ENCODE data around the gene RNF41.
"Not testable (repeated sequence)": the region's sequence is repeated elsewhere in the genome, so short reads cannot be mapped to it uniquely, and the experiment has no call there.

RNF41 gene

GRCh38 chr12:56163533-56164344, 58.0 kb downstream of the RNF41 start:
- DNase-seq = no peak

- no peak for DNase-seq
Observed at GRCh38 chr12:56162468-56163290, 59.0 kb downstream of the RNF41 start.

DNA sequence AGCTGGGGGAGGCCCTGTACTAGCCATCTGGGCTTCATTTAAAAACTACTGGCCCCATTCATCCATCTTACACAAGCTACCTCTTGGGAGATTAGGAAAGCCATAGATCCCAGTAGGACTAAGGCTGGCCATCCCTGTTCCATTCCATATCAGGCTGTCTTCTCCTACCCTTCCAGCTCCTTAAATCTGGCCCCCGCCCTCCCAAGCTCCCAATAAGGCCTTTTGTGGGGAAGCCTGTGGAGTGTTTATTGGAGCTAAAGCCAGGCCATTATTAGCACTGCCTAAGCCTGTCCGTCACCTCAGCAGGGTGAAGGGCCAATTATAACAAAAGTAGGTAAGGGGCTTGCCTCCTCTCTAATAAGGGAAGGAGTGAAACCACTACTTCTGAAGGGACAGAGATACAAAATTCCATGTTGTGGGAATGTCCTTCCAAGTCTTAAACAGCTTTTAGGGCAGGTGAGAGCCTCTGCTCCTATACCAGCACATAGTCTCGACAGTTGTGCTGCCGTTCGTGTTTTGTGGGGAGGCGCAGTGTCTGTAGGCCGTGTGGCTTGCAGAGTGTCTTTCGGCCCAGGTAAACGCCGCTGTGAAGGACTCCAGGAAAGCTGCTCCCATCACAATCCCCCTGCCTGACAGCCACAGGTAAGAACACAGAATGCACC, 59.9 kb downstream of the RNF41 start:
- no peak for DNase-seq

- no peak for DNase-seq
Observed at GRCh38 chr12:56160894-56161689, 60.6 kb downstream of the RNF41 start.

- peak; percentile 33 to 43 for DNase-seq
Observed at GRCh38 chr12:56160193-56160763, 61.4 kb downstream of the RNF41 start.

DNA sequence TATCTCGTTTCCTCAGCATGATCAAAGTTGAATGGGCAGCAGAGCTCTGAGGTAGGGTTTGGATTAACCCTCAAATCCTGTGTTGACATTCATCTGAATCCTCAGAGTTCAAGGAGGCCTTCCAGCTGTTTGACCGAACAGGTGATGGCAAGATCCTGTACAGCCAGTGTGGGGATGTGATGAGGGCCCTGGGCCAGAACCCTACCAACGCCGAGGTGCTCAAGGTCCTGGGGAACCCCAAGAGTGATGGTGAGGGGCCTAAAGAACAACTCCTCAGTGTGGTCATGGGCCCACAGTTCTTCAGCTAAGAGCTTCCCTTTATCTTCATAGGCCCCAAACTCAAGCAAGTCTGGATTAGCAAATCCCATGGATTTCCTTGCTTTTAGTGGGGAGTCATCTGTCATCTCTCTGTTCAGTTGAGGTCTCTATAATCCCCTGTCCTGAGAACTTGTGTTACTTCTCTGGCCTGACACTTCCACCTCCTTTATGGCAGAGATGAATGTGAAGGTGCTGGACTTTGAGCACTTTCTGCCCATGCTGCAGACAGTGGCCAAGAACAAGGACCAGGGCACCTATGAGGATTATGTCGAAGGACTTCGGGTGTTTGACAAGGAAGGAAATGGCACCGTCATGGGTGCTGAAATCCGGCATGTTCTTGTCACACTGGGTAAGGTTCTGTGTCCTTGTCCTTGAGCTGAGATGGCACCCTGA, 62.1 kb downstream of the RNF41 start:
- no peak for DNase-seq

DNA sequence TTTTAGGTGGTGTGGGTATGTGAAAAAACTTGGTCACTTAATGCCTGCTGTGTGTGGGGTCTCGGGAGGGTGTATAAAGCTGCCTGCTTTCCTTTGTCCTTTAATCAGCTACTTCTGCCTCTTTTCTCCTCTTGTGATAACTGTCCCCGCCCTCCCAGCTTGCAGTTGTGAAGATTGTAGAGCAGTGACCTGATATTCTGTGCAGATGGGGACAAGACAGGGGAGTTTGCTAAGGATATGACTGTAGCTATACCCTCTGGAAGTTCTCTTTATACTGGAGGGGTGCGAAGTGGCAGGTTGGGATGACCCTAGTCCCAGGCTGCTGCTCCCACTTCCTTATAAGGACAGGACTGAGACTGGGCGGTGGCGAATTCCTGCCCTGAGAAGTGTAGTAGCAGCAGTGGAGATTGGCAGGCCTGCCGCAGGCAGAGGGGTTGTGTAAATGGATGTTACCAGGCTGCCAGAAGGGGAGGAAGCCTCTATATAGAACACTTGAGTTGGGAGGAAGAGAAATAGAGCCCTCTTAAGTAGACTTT, 62.7 kb downstream of the RNF41 start:
- DNase-seq = no peak

DNA sequence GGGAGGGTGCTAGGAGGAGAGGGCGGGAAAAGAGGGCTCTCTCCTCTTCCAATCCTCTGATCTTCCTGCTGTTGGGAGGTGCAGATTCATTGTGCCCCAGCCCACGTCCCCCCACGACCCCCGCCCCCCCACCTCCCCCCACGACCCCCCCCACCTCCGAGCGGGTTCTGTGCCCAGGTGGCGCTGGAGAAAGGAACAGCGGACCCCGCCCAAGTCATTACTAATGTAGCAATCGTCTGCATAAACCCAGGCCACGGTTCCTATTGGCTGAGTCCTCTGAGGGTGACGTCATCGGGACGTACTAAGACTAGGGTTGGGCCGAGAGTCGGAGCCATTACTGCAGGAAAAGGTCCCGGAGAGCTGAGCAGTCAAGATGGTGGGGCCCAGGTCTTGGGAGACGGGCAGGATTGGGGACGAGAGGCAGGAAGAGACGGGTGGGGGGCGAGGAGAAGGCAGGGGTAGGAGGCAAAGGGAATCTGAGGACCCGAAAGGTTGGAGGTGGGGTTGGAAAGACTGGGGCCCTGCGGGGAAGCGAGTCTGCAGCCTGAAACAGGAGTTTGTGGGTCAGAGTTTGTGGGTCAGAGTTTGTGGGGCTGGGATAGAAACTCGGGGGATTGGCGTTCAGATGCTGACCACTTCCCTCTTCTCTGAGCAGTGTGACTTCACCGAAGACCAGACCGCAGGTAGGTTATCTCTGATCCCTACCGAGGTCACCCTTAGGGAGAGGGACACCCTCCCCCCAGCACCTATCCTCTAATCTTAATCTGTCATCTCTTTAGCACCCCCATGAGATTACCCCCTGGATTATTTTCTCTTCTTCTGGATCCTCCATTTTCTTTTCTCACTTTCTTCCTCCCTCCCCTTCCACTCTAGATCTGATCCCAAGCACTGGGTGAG, 63.4 kb downstream of the RNF41 start, which contains the start of gene MYL6:
MYL6 (plus strand) TSS at position 331 of the 897 bp plus-strand sequence; CDS start at position 374, 43 bp downstream.
- peak; percentile 85 to 87 for DNase-seq

GRCh38 chr12:56157201-56158028, 64.3 kb downstream of the RNF41 start:
- DNase-seq = peak; percentile 43 to 45

DNA sequence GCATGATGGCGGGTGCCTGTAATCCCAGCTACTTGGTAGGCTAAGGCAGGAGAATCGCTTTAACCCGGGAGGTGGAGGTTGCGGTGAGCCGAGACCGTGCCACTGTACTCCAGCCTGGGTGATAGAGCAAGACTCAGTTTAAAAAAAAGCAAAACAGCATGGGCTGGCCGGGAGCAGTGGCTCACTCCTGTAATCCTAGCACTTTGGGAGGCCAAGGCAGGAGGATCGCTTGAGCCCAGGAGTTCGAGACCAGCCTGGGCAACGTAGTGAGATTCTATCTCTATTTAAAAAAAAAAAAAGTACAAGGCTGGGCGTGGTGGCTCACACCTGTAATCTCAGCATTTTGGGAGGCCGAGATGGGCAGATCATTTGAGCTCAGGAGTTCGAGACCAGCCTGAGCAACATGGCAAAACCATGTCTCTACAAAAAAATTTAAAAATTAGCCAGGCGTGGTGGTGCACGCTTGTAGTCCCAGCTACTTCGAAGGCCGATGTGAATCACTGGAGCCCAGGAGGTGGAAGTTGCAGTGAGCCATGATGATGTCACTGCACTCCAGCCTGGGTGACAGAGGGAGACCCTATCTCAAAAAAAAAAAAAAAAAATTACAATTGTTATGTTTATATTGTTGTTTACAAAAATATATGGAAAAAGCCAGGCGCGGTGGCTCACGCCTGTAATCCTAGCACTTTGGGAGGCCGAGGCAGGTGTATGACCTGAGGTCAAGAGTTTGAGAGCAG, 65.1 kb downstream of the RNF41 start:
- not testable (repeated sequence) for DNase-seq

DNA sequence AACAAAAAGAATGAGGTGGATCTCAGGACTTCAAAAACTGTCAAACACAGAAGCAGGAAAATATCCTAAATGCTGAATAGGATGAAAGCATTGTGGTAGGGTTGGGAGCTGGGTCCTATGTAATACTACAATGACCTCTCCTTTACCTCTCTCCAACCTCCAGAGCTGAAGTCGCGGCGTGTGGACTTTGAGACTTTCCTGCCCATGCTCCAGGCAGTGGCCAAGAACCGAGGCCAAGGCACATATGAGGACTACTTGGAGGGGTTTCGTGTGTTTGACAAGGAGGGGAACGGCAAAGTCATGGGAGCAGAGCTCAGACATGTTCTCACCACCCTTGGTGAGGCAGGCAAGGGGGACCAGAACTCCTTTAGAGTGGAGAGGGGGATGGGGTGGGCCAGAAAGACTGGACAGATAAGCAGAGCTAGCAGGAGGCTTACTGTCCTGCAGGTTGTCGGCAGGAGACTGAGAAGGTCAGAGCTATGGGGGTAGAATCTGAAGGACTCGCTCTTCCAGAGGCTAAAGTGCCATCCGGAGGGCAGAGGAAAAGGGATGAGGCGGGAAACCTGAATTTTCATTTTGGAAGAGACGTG, 66.4 kb downstream of the RNF41 start:
- no peak for DNase-seq

DNA sequence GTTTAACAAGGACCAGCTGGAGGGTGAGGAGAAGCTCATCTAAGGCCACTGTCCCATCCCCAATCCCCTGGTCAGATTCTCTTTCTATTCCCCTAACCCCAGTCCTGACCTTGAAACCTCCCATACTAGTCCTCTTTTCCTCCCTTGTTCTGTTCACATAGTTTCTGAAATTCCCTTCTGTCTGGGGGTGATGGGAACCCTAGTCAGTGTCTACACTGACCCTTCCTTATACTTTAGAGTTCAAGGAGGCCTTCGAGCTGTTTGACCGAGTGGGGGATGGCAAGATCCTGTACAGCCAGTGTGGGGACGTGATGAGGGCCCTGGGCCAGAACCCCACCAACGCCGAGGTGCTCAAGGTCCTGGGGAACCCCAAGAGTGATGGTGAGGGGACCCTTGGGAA, 66.9 kb downstream of the RNF41 start:
- DNase-seq = no peak

- no peak for DNase-seq
Observed at GRCh38 chr12:56154246-56154771, 67.4 kb downstream of the RNF41 start.

GRCh38 chr12:56153678-56154065, 68.0 kb downstream of the RNF41 start:
- no peak for DNase-seq

DNA sequence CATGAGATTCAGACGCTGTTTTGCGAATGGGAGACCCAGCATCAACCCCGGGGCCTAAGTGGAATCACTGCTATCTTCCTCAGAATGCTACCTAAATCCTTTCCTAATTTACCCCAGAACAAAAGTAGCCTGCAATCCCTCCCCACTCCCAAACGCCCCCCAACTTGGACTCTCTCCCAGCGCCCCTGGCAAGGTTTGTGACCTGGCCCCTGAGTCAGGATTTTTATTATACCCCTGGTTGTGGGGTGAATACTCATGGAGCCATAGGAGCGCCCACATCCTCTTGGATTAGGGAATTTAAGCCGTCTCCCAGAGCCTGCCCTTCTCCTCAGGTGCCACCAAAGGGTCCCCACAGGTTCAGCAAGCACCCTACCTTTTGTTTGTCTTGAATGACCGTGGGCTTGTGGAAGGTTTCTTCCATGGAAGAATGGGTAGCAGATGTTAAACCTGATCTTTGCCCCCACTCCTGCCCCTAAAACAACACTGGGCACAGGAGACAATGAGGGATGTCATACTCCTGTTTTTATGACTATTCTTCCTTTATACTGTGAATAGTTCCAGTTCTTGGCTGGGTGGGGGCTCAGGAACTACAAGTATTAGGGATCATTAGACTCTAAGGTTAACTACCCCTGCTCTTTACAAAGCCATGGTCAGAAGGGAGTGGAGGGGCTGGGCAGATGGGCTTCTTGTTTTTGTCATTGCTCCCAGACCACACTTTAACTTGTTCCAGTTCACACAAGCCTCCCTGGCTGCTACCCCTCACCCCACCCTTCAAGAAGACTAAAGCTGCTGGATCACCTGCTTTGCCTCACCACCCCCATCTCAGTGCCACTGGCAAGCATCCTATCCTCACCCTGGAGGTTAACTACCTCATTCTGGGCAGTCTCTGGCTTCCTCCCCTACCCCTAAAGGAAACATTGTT, 68.7 kb downstream of the RNF41 start:
- DNase-seq = no peak

Data from stimulated activated CD4-positive, alpha-beta T cell treated with anti-CD3 and anti-CD28 coated beads, Interleukin-2, amount 100 ng/mL, for 48 hours (primary cell).